ENCODE results near the gene KIAA1217.
"Not testable (repeated sequence)": the region's sequence is repeated elsewhere in the genome, so short reads cannot be mapped to it uniquely, and the experiment has no call there.

Gene KIAA1217

GRCh38 chr10:24415455-24416125 is 206.7 kb downstream of the KIAA1217 start:
- DNase-seq: no peak

- no peak for DNase-seq
Measured at GRCh38 chr10:24416248-24416647, 207.3 kb downstream of the KIAA1217 start.

- DNase-seq: no peak
Measured at GRCh38 chr10:24417053-24417452, 208.1 kb downstream of the KIAA1217 start.

GRCh38 chr10:24418532-24418931 is 209.6 kb downstream of the KIAA1217 start:
- DNase-seq: no peak

- no peak for DNase-seq
Measured at GRCh38 chr10:24419066-24419465, 210.1 kb downstream of the KIAA1217 start.

- no peak for DNase-seq
Measured at GRCh38 chr10:24425151-24425550, 216.2 kb downstream of the KIAA1217 start.

- DNase-seq: no peak
Measured at GRCh38 chr10:24427678-24428409, 218.9 kb downstream of the KIAA1217 start.

- DNase-seq: no peak
Measured at GRCh38 chr10:24428410-24428782, 219.5 kb downstream of the KIAA1217 start.

GRCh38 chr10:24430591-24430990 is 221.7 kb downstream of the KIAA1217 start:
- no peak for DNase-seq

GRCh38 chr10:24432478-24433416 is 223.8 kb downstream of the KIAA1217 start:
- no peak for DNase-seq

- DNase-seq: no peak
Measured at GRCh38 chr10:24433705-24434104, 224.8 kb downstream of the KIAA1217 start.

GRCh38 chr10:24434961-24435360 is 226.0 kb downstream of the KIAA1217 start:
- DNase-seq: no peak

GRCh38 chr10:24435374-24435773 is 226.4 kb downstream of the KIAA1217 start:
- DNase-seq: no peak

- DNase-seq: no peak
Measured at GRCh38 chr10:24437302-24437701, 228.4 kb downstream of the KIAA1217 start.

- DNase-seq: no peak
Measured at GRCh38 chr10:24438800-24439199, 229.9 kb downstream of the KIAA1217 start.

- no peak for DNase-seq
Measured at GRCh38 chr10:24439935-24440334, 231.0 kb downstream of the KIAA1217 start.

GRCh38 chr10:24440817-24441797 is 232.2 kb downstream of the KIAA1217 start:
- no peak for DNase-seq

- no peak for DNase-seq
Measured at GRCh38 chr10:24442234-24442633, 233.3 kb downstream of the KIAA1217 start.

GRCh38 chr10:24442641-24443174 is 233.8 kb downstream of the KIAA1217 start:
- DNase-seq: not testable (repeated sequence)

GRCh38 chr10:24444337-24444736 is 235.4 kb downstream of the KIAA1217 start:
- no peak for DNase-seq

GRCh38 chr10:24445958-24446357 is 237.0 kb downstream of the KIAA1217 start:
- not testable (repeated sequence) for DNase-seq

GRCh38 chr10:24446739-24447138 is 237.8 kb downstream of the KIAA1217 start:
- DNase-seq: no peak
